Naive B cell (primary cell): ENCODE measurements around the gene KATNAL2. TPM values are rescaled to one million over a fixed set of nuclear protein-coding genes. Genes with fewer than 3 reads are reported as not detected.
"Not testable (repeated sequence)": the region's sequence is repeated elsewhere in the genome, so short reads cannot be mapped to it uniquely, and the experiment has no call there.

ENCODE experiments used
- ATAC-seq, 2 donors: fragments of 150-1000 bp; cut with Tn5 transposase; 2 replicates each; pipeline ENCODE4 v1.10.0; 2021; ENCODE audit warnings: low read depth in 2 of 2, mild to moderate bottlenecking in 2 of 2, moderate library complexity in 2 of 2
- DNase-seq: peaks from one replicate; pipeline ENCODE4 v3.0.0; 2022
- H3K27ac Mint-ChIP-seq, 6 donors: one replicate each; pipeline ENCODE4 v1.8.0; 2020 to 2022; ENCODE audit warnings: mild to moderate bottlenecking in 6 of 6, mixed read lengths in 6 of 6, moderate library complexity in 5 of 6, inconsistent platforms in 2 of 6
- H3K27me3 Mint-ChIP-seq, 3 donors: one replicate each; pipeline ENCODE4 v1.8.0; 2021 to 2022; ENCODE audit warnings: mixed read lengths in 3 of 3, mild to moderate bottlenecking in 1 of 3
- H3K36me3 Mint-ChIP-seq, 2 donors: one replicate each; pipeline ENCODE4 v1.8.0; 2020 to 2022; ENCODE audit warnings: mixed read lengths in 2 of 2, inconsistent platforms in 1 of 2, mild to moderate bottlenecking in 1 of 2
- H3K4me1 Mint-ChIP-seq, 3 donors: one replicate each; pipeline ENCODE4 v1.8.0; 2020 to 2022; ENCODE audit warnings: mixed read lengths in 3 of 3, inconsistent platforms in 1 of 3, mild to moderate bottlenecking in 1 of 3, moderate library complexity in 1 of 3
- H3K4me3 Mint-ChIP-seq, 8 donors: one replicate each; pipeline ENCODE4 v1.8.0; 2020 to 2022; ENCODE audit warnings: mild to moderate bottlenecking in 8 of 8, mixed read lengths in 8 of 8, moderate library complexity in 8 of 8, inconsistent platforms in 2 of 8
- H3K9me3 Mint-ChIP-seq, 7 donors: one replicate each; pipeline ENCODE4 v1.8.0; 2020 to 2022; ENCODE audit warnings: mixed read lengths in 7 of 7, mild to moderate bottlenecking in 5 of 7, inconsistent platforms in 2 of 7, moderate library complexity in 1 of 7
- polyA plus RNA-seq, 6 donors: library from polyadenylated mRNA; unstranded; fragments of 300-500 nt; fragmentation: Illumina TruSeq; gene quantifications; one replicate each; pipeline ENCODE4 v1.2.3, GENCODE V29; 2021; ENCODE audit warnings: low read depth in 6 of 6

Gene KATNAL2
- polyA plus RNA-seq, 6 donors from 2014 or later: 0.81 to 5.0 (median 1.2) TPM; not detected in 1

DNA sequence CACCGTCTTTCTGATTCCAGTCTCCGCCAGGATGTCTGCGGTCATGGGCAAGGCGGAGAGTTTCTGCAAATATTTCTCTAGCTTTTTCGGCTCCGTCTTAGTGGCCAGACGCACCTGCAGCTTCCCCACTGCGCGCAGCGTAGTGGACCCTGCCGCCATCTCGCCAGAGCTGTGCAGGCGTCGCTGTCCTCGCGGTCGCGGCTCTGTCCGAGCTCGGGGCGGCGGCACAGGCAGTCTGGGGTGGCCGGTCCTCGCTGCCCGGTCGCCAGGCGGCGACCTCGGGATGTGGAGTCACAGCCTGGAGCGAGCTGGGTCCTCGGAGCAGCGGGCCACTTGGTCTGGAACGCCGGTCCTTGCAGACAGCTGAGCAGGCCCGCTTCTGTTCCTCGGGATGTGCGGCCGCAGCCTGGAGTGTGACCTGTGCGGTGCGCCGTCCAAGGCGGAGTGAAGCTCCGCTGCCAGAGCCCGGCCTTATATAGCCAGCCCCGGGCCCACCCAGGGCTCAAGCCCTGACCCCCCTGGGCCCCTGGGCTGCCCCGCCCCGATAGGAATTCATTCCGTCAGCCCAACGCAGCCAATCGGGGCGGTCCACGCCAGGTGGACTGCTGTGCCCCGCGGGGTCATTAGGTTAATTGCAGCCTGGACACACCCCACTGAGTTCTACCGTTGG lies 112.4 kb downstream of the KATNAL2 start:
- H3K27ac Mint-ChIP-seq, H3K27me3 Mint-ChIP-seq, H3K36me3 Mint-ChIP-seq, H3K4me1 Mint-ChIP-seq, DNase-seq, H3K4me3 Mint-ChIP-seq: not testable (repeated sequence)
- ATAC-seq: peak in 1 of 2 donors; percentile 20
- H3K9me3 Mint-ChIP-seq: peaks cover 0 to 13% (median 1%) of the 10 kb centered on the region in 7 donors

DNA sequence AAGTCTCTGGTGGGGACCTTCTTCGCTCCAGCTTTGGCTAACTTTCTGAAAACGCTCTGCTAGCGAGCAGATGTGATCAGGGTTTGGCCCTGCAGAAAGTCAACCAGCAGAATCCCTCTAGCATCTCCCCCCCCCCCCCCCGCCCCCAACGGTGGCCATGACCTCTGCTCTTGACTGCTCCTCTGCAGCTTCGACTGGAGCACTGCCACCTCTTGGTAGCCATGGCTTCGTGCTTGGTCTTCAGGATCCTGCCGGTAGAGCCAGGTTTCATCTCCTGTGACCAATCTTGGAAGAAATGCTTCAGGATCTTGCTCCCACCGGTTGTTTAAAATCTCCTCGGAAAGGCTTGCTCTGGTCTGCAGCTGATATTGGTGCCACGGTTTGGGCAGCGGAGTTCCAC lies 113.5 kb downstream of the KATNAL2 start:
- H3K4me1 Mint-ChIP-seq, H3K36me3 Mint-ChIP-seq, H3K27ac Mint-ChIP-seq, ATAC-seq, H3K27me3 Mint-ChIP-seq, DNase-seq, H3K4me3 Mint-ChIP-seq: not testable (repeated sequence)
- peaks cover 0 to 13% (median 1%) of the 10 kb centered on the region in 7 donors for H3K9me3 Mint-ChIP-seq

DNA sequence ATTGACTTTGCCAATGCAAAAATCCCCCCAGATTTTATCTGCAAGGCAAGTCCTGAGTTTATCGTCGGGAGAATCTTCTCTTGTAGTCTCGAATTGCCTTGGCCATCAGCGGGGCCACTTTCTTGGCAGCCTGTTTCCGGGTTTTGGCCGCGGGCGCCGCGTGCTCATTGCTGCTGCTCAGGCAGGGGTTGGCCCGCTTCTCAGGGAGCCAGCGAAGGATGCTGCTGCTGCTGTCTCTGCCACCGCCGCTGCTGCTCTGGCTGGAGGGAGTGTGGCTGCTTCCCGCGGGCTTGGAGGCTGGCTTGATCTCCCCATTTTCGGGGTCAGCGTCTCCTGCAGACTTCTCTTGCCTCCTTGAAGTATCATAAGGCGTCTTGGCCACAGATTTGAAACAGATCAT lies 115.5 kb downstream of the KATNAL2 start:
- Mint-ChIP-seq H3K4me1 (no peaks in the 10 kb centered on the region), H3K27me3 (no peaks in the 10 kb centered on the region), H3K9me3 (peaks cover 0 to 13% (median 1%) of the 10 kb centered on the region in 7 donors), H3K36me3 (peaks cover 0 to 7% of the 10 kb centered on the region in 2 donors), H3K27ac (no peak overlapping the region), H3K4me3 (no peak overlapping the region)
- no peak for ATAC-seq
- DNase-seq: no peak

DNA sequence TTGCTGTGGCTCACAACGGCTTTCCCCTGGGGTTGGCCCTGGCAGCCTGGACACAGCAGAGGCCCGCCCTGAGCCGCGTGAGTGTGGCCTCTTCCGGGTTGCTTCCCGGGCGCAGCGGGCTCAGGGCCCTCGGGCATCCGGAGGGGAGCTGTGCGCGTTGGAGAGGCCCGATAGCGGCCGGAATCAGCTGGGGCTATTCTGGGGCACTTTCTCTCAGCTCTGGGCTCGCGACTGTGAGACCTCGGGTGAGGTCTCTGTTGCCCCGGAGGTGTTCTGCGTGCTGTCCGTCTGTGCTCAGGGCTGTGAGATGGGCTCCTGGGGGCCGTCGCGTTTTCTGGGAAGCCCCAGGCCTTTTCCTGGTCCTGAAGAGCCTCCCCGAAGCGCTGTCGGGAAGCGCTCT lies 117.2 kb downstream of the KATNAL2 start:
- H3K9me3 Mint-ChIP-seq: peaks cover 0 to 13% (median 1%) of the 10 kb centered on the region in 7 donors
- not testable (repeated sequence) for H3K4me1 Mint-ChIP-seq, H3K36me3 Mint-ChIP-seq, H3K4me3 Mint-ChIP-seq, H3K27ac Mint-ChIP-seq, DNase-seq, H3K27me3 Mint-ChIP-seq, ATAC-seq

DNA sequence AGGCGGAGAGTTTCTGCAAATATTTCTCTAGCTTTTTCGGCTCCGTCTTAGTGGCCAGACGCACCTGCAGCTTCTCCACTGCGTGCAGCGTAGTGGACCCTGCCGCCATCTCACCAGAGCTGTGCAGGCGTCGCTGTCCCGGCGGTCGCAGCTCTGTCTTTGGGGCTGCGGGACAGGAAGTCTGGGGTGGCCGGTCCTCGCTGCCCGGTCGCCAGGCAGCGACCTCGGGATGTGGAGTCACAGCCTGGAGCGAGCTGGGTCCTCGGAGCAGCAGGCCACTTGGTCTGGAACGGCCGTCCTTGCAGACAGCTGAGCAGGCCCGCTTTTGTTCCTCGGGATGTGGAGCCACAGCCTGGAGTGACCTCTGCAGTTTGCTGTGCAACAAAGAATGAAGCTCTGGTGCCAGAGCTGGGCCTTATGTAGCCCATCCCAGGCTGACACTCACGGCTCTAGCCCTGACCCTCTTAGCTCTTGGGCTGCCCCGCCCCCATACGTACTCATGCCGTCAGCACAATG lies 117.8 kb downstream of the KATNAL2 start, which contains the start of gene ELOA2:
Gene ELOA2 (minus strand): TSS at position 466 of the 516 bp plus-strand sequence. CDS start 357 bp downstream, at position 109.
- Mint-ChIP-seq H3K9me3 (peaks cover 0 to 13% (median 1%) of the 10 kb centered on the region in 7 donors), H3K4me1 (no peaks in the 10 kb centered on the region), H3K27me3 (peaks cover 0 to 8% (median 0%) of the 10 kb centered on the region in 3 donors), H3K36me3 (peaks cover 0 to 7% of the 10 kb centered on the region in 2 donors), H3K27ac (peak within 1 kb of the TSS in 1 of 6 donors; percentile 61), H3K4me3 (no peak within 1 kb of the TSS)
- no peak for DNase-seq
- ATAC-seq: no peak

DNA sequence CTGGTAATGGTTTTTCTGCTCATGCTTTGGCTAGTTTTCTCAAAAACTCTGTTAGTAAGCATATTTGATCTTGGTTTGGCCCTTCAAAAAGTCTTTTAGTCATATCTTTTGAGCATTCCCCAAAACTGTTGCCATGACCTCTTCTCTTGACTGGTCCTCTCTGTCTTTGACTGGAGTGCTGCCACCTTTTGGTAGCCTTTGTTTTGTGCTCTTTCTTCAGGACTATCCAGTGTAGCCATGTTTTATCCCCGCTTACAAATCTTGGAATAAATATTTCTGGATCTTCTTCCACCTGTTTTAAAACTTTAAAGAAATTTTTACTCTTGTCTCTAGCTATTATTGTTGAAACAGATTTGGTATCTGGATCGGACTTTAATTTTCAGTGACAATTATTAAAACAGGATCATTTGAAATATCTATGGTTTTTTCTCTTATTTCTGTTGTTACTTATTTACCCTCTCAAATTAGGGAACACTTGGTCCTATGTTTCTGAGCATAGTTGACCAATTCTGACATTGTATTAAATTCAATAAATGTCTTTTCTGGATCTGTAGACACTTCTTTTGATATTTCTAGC lies 119.0 kb downstream of the KATNAL2 start:
- Mint-ChIP-seq H3K36me3 (peaks cover 0 to 7% of the 10 kb centered on the region in 2 donors), H3K27me3 (peaks cover 0 to 10% (median 0%) of the 10 kb centered on the region in 3 donors), H3K4me1 (no peaks in the 10 kb centered on the region), H3K27ac (peak overlapping the region in 1 of 6 donors; percentile 61), H3K9me3 (peaks cover 0 to 11% (median 1%) of the 10 kb centered on the region in 7 donors), H3K4me3 (no peak overlapping the region)
- ATAC-seq (no peak), DNase-seq (no peak)

DNA sequence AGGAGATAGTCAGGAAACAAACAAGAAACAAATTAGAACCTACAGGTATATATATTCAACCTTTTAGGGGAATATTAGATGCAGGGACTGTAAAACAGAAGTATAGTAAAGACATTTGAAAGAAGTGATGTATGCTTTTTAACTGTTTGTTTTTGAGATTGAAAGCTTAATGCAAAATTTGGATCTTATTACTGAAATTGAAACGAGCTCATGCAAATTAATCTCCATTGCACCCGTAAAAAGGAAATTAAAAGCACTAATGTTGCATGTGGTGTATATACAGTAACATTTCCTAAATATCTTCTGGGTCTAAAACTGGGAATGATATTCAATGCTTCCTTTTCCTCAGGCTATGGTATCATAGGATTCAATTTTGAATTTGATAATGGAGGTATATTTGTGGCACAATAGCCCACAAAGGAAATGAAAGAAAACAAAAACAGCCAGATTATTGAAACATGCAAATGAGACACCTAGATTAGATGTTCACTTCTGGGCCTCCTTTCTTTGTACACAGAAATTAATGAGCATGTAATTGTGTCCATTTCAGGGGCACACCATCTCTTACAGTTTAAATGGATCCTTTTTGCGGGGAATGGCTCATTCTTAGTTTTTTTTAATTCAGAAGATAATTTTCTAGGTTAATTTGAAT lies 119.7 kb downstream of the KATNAL2 start:
- H3K27me3 Mint-ChIP-seq: peaks cover 0 to 10% (median 0%) of the 10 kb centered on the region in 3 donors
- ATAC-seq (no peak), DNase-seq (no peak)
- H3K36me3 Mint-ChIP-seq: peaks cover 0 to 7% of the 10 kb centered on the region in 2 donors
- no peak overlapping the region for H3K27ac Mint-ChIP-seq
- H3K4me3 Mint-ChIP-seq: no peak overlapping the region
- H3K9me3 Mint-ChIP-seq: peaks cover 0 to 8% (median 1%) of the 10 kb centered on the region in 7 donors
- no peaks in the 10 kb centered on the region for H3K4me1 Mint-ChIP-seq

DNA sequence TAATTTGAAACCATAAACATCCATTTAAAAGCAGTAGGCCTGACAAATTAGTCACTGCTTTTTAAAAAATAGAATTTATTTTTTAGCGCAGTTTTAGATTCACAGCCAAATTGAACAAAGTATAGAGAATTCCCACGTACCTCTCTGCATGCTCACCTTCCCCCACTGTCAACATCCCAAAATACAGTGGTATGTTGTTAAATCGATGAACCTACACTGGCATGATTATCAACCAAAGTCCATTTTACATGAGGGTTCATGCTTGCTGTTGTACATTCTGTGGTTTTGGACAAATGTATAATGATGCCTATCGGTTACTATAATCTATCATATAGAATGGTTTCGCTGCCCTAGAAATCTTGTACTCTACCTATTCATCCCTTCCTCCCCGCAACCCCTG lies 123.6 kb downstream of the KATNAL2 start:
- no peak for DNase-seq
- Mint-ChIP-seq H3K27ac (no peak overlapping the region), H3K27me3 (peaks cover 0 to 10% (median 0%) of the 10 kb centered on the region in 3 donors), H3K36me3 (no peaks in the 10 kb centered on the region), H3K9me3 (no peaks in the 10 kb centered on the region), H3K4me3 (no peak overlapping the region), H3K4me1 (no peaks in the 10 kb centered on the region)
- ATAC-seq: no peak

DNA sequence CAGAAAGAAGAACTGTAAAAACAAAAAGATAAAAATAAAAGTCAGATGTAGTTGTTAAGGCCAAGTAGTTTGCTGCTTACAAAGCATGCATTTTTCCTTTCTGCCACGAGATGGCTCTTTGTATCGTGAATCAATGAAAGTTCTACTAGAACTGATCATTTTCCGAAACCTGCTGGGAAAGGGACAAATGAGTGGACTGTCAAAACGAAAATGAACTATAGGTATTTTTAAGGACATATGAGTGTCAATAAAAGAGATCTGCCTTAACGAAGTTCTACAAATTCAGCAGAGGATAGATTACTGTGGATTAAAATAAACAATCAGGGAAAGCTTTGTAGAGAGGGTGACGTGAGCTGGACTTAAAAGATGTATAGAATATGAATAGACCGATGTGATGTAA lies 133.1 kb downstream of the KATNAL2 start:
- ATAC-seq (no peak), DNase-seq (peak; percentile 10)
- Mint-ChIP-seq H3K27ac (peak overlapping the region in 1 of 6 donors; percentile 56), H3K4me3 (no peak overlapping the region), H3K27me3 (peaks cover 0 to 5% (median 5%) of the 10 kb centered on the region in 3 donors), H3K9me3 (no peaks in the 10 kb centered on the region), H3K36me3 (no peaks in the 10 kb centered on the region), H3K4me1 (no peaks in the 10 kb centered on the region)

DNA sequence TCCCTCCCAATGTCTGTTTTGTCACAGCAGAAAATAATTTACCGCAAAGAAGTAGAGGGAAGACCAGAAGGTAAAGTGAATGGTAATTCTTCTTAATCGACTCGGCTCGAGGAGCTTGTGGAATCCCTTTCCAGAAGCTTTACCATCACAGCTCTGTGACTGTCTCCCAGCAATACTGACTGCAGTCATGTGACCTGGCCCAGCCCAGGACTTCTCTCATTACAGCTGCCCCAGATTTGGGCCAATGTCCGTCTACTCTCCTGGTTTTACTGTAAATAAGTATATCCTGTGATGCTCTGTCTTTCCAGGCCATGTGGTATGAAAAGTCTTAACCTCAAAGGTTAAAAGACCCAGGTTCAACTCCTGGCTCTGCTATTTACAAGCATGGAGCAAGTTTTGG lies 137.0 kb downstream of the KATNAL2 start:
- Mint-ChIP-seq H3K27ac (no peak overlapping the region), H3K27me3 (peaks cover 0 to 5% (median 5%) of the 10 kb centered on the region in 3 donors), H3K4me1 (no peaks in the 10 kb centered on the region), H3K9me3 (no peaks in the 10 kb centered on the region), H3K36me3 (no peaks in the 10 kb centered on the region), H3K4me3 (no peak overlapping the region)
- DNase-seq (no peak), ATAC-seq (no peak)

DNA sequence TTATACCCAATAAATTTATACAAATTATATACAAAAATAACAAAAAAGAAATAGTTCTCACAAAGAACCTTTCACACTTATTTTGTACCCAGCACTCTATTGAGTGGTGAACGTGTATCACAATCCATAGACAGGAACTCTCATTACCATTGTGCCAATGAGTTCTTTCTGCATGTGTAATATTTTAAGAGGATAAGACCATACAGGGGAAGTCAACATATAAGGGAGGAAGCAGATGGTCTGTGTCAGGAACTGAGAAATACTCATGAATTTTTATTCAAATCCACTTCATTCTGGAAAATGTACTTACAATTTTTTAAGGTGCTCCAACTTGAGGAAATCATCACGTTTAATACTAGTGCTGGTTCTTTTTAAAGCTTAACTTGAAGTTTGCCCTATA lies 145.1 kb downstream of the KATNAL2 start:
- H3K27me3 Mint-ChIP-seq: no peaks in the 10 kb centered on the region
- DNase-seq: no peak
- H3K4me3 Mint-ChIP-seq: no peak overlapping the region
- no peak overlapping the region for H3K27ac Mint-ChIP-seq
- H3K9me3 Mint-ChIP-seq: no peaks in the 10 kb centered on the region
- H3K36me3 Mint-ChIP-seq: no peaks in the 10 kb centered on the region
- no peaks in the 10 kb centered on the region for H3K4me1 Mint-ChIP-seq
- no peak for ATAC-seq

DNA sequence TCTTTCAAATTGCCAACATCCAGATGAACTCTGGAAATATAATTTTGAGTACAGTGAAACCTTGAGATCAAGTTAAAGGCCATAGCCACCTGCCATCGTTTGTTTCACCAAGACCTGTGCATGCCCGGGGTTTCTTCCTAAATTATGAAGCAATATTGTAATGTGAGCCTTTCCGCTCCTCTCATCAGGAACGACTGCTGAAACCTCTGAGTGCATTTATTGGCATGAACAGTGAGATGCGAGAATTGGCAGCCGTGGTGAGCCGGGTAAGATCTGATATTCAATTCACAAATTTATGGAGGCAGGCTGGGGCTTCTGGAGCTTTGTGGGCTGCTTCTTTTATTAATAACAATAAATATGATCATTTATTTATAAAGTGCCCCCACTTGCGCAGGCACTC lies 145.7 kb downstream of the KATNAL2 start:
- Mint-ChIP-seq H3K36me3 (no peaks in the 10 kb centered on the region), H3K27ac (no peak overlapping the region), H3K4me1 (no peaks in the 10 kb centered on the region), H3K9me3 (no peaks in the 10 kb centered on the region), H3K4me3 (no peak overlapping the region), H3K27me3 (no peaks in the 10 kb centered on the region)
- ATAC-seq: no peak
- no peak for DNase-seq

DNA sequence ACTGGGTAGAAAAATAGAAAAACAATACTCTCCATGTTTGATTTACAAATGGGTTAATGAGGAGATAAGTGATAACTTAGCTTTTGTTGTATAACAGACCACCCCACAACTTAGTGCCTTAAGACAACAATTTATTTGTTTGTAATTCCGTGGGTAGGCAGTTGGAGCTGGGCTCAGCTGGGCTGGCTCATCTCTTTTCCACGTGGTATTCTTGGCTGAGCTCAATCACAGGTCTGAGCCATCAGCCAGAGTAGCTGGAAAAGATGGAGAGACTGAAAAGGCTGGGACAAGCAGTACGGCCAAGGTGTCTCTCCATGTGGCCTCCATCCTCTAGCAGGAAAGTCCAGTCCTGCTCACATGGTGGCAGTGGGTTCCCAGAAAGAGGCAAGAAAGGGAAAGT lies 150.2 kb downstream of the KATNAL2 start:
- Mint-ChIP-seq H3K4me3 (no peak overlapping the region), H3K9me3 (no peaks in the 10 kb centered on the region), H3K36me3 (no peaks in the 10 kb centered on the region), H3K4me1 (no peaks in the 10 kb centered on the region), H3K27me3 (no peaks in the 10 kb centered on the region), H3K27ac (no peak overlapping the region)
- ATAC-seq: no peak
- DNase-seq: no peak
